Uterus (tissue), 4 donors: ENCODE results near the gene GALT. TPM values are rescaled to one million over a fixed set of nuclear protein-coding genes. Genes with fewer than 3 reads are reported as not detected.

ENCODE experiments used
- DNase-seq, 2 donors: peaks; one replicate each; pipeline ENCODE4 v3.0.0-alpha.2; 2019 to 2020
- H3K27ac ChIP-seq, 2 donors: fragments of 200-600 bp; sonication (generic); 1 replicate in 1 of 2; 2 replicates in 1 of 2; pipeline ENCODE4 v1.5.1; 2016 to 2018
- H3K27me3 ChIP-seq, 2 donors: fragments of 200-600 bp; sonication (generic); one replicate each; pipeline ENCODE4 v1.5.1; 2018 to 2019; ENCODE audit warnings: control low read depth in 1 of 2
- H3K36me3 ChIP-seq, 2 donors: fragments of 200-600 bp; sonication (generic); one replicate each; pipeline ENCODE4 v1.5.1; 2019; ENCODE audit warnings: control low read depth in 1 of 2
- H3K4me1 ChIP-seq, 2 donors: fragments of 200-600 bp; sonication (generic); one replicate each; pipeline ENCODE4 v1.5.1; 2018 to 2019; ENCODE audit warnings: control low read depth in 1 of 2
- H3K4me3 ChIP-seq, 2 donors: fragments of 200-600 bp; sonication (generic); 1 replicate in 1 of 2; 2 replicates in 1 of 2; pipeline ENCODE4 v1.5.1; 2018 to 2019; ENCODE audit warnings: mild to moderate bottlenecking in 1 of 2
- H3K9me3 ChIP-seq, 2 donors: fragments of 200-600 bp; sonication (generic); one replicate each; pipeline ENCODE4 v1.5.1; 2019; ENCODE audit warnings: control low read depth in 1 of 2
- CTCF ChIP-seq, 4 experiments: fragments of 200-600 bp in 2 of 4; fragments of 450-650 bp in 2 of 4; sonication (generic) in 2 of 4; IDR thresholded peaks; one replicate each; pipeline ENCODE4 v1.5.1; 2016 to 2019; ENCODE audit warnings: antibody characterized with exemption in 4 of 4, mild to moderate bottlenecking in 2 of 4, moderate library complexity in 1 of 4
- POLR2A ChIP-seq, 2 donors: fragments of 450-650 bp; IDR thresholded peaks; one replicate each; pipeline ENCODE4 v1.6.1; 2016; ENCODE audit warnings: antibody characterized with exemption in 2 of 2, mild to moderate bottlenecking in 1 of 2, moderate library complexity in 1 of 2
- intact Hi-C: fragments of 100-400 bp; cut with DNase I; formaldehyde crosslinking; loops from one replicate; pipeline ENCODE4 v1.15.1; 2023; ENCODE audit warnings: low total_unique reads
- total RNA-seq, 4 donors: library from RNA; depleted of rRNA in 3 of 4; stranded (reverse); fragments of >200 nt in 3 of 4; gene quantifications; one replicate each; pipeline versions ENCODE4 v1.1.0 to v1.2.4, GENCODE V29; 2014 to 2023
- donor health status: DM: yes; HTN: yes; CAD: no.

The GALT gene
- total RNA-seq: 10 to 100 TPM in 3 of 4 donors, 1 to 10 TPM in 1; 4.4 to 82.9 (median 50.7) TPM

GRCh38 chr9:34646211-34647083 is at the start of gene GALT:
Gene GALT (plus strand): TSS chr9:34646675. CDS start chr9:34646705, 30 bp downstream.
- Histone ChIP-seq H3K36me3 (no peaks in the 10 kb centered on the region), H3K9me3 (no peaks in the 10 kb centered on the region), H3K4me3 (peak within 1 kb of the TSS; percentile 75 to 84), H3K27me3 (no peaks in the 10 kb centered on the region), H3K4me1 (peaks cover 0 to 7% of the 10 kb centered on the region in 2 donors), H3K27ac (peak within 1 kb of the TSS; percentile 84 to 88)
- peak; percentile 47 to 50 for TF ChIP-seq POLR2A (IDR thresholded peaks at IDR 0.05)
- TF ChIP-seq CTCF (IDR thresholded peaks at IDR 0.05): peak; percentile 29 to 68 (median 52)
- intact Hi-C loops: loop anchor here (10.0 kb wide), 1 partner anchor 58 kb away; no protein-coding TSS in a partner anchor
- peak; percentile 93 to 94 for DNase-seq

- Histone ChIP-seq H3K36me3 (no peaks in the 10 kb centered on the region), H3K4me1 (no peaks in the 10 kb centered on the region), H3K27me3 (no peaks in the 10 kb centered on the region), H3K27ac (no peak overlapping the region), H3K9me3 (no peaks in the 10 kb centered on the region), H3K4me3 (no peak overlapping the region)
- intact Hi-C loops: loop anchor here (10.0 kb wide), 1 partner anchor 195 kb away; no protein-coding TSS in a partner anchor
- no peak for DNase-seq
- TF ChIP-seq POLR2A (IDR thresholded peaks at IDR 0.05) (no peak), CTCF (IDR thresholded peaks at IDR 0.05) (no peak)
These were observed 46.9 kb upstream of the GALT start for GRCh38 chr9:34599546-34599945.

- intact Hi-C loops: no loop called here
- H3K27ac ChIP-seq: no peak overlapping the region
- no peaks in the 10 kb centered on the region for H3K27me3 ChIP-seq
- H3K4me1 ChIP-seq: no peaks in the 10 kb centered on the region
- H3K4me3 ChIP-seq: no peak overlapping the region
- TF ChIP-seq CTCF (IDR thresholded peaks at IDR 0.05): no peak
- TF ChIP-seq POLR2A (IDR thresholded peaks at IDR 0.05): no peak
- DNase-seq: no peak
- no peaks in the 10 kb centered on the region for H3K36me3 ChIP-seq
- H3K9me3 ChIP-seq: no peaks in the 10 kb centered on the region
These were observed 45.6 kb upstream of the GALT start for GRCh38 chr9:34600908-34601307.

- Histone ChIP-seq H3K27me3 (no peaks in the 10 kb centered on the region), H3K4me1 (no peaks in the 10 kb centered on the region), H3K4me3 (no peak overlapping the region), H3K9me3 (no peaks in the 10 kb centered on the region), H3K27ac (no peak overlapping the region), H3K36me3 (no peaks in the 10 kb centered on the region)
- no peak for DNase-seq
- TF ChIP-seq POLR2A (IDR thresholded peaks at IDR 0.05) (no peak), CTCF (IDR thresholded peaks at IDR 0.05) (no peak)
- intact Hi-C loops: no loop called here
These were observed 44.4 kb upstream of the GALT start for GRCh38 chr9:34601937-34602573.
